Right renal pelvis (tissue), 4 donors: ENCODE measurements around the gene PAPPA2. TPM values are rescaled to one million over a fixed set of nuclear protein-coding genes. Genes with fewer than 3 reads are reported as not detected.
"Not testable (repeated sequence)": the region's sequence is repeated elsewhere in the genome, so short reads cannot be mapped to it uniquely, and the experiment has no call there.

Source experiments
- DNase-seq, 4 donors: peaks; one replicate each; pipeline ENCODE4 v3.0.0-alpha.2; 2013; ENCODE audit warnings: low read depth in 4 of 4, low spot score in 3 of 4, missing footprints in 1 of 4
- polyA plus RNA-seq, 4 donors: library from polyadenylated mRNA; unstranded; fragments of 120-200 nt; gene quantifications; one replicate each; pipeline ENCODE4 v1.2.1, GENCODE V29; 2013; ENCODE audit not compliant: insufficient read length in 4 of 4

PAPPA2 gene
- 10 to 100 TPM; 58.3 to 83.5 (median 63.8) TPM for polyA plus RNA-seq

GRCh38 chr1:176462674-176463378 lies at the start of gene PAPPA2:
PAPPA2 (plus strand) TSS chr1:176463175; CDS start chr1:176556323, 93,148 bp downstream.
- no peak for DNase-seq

- DNase-seq: no peak
Measured at GRCh38 chr1:176416777-176417176, 46.2 kb upstream of the PAPPA2 start.

- DNase-seq: not testable (repeated sequence)
Measured at GRCh38 chr1:176419608-176420007, 43.4 kb upstream of the PAPPA2 start.

GRCh38 chr1:176434234-176434633 lies 28.7 kb upstream of the PAPPA2 start:
- DNase-seq: no peak

GRCh38 chr1:176436251-176436650 lies 26.7 kb upstream of the PAPPA2 start:
- no peak for DNase-seq

GRCh38 chr1:176440176-176440575 lies 22.8 kb upstream of the PAPPA2 start:
- DNase-seq: no peak

GRCh38 chr1:176444286-176444685 lies 18.7 kb upstream of the PAPPA2 start:
- no peak for DNase-seq

GRCh38 chr1:176445402-176445801 lies 17.6 kb upstream of the PAPPA2 start:
- no peak for DNase-seq

- no peak for DNase-seq
Measured at GRCh38 chr1:176448340-176448739, 14.6 kb upstream of the PAPPA2 start.

- DNase-seq: no peak
Measured at GRCh38 chr1:176450526-176450925, 12.4 kb upstream of the PAPPA2 start.

GRCh38 chr1:176451741-176452140 lies 11.2 kb upstream of the PAPPA2 start:
- DNase-seq: not testable (repeated sequence)

- no peak for DNase-seq
Measured at GRCh38 chr1:176456795-176457194, 6.2 kb upstream of the PAPPA2 start.

GRCh38 chr1:176460544-176461336 lies 2.2 kb upstream of the PAPPA2 start:
- peak; percentile 34 to 69 (median 52) for DNase-seq

GRCh38 chr1:176461576-176461975 lies 1.4 kb upstream of the PAPPA2 start:
- DNase-seq: no peak

- DNase-seq: no peak
Measured at GRCh38 chr1:176466514-176466913, 3.5 kb downstream of the PAPPA2 start.

- no peak for DNase-seq
Measured at GRCh38 chr1:176469450-176470010, 6.6 kb downstream of the PAPPA2 start.

GRCh38 chr1:176471338-176472121 lies 8.6 kb downstream of the PAPPA2 start:
- DNase-seq: no peak

- peak in 3 of 4 donors; percentile 7 to 26 (median 20) for DNase-seq
Measured at GRCh38 chr1:176479971-176480370, 17.0 kb downstream of the PAPPA2 start.

GRCh38 chr1:176480750-176481149 lies 17.8 kb downstream of the PAPPA2 start:
- DNase-seq: no peak

GRCh38 chr1:176485083-176485482 lies 22.1 kb downstream of the PAPPA2 start:
- DNase-seq: no peak

GRCh38 chr1:176494436-176494835 lies 31.5 kb downstream of the PAPPA2 start:
- DNase-seq: no peak
